Hippocampal formation (tissue), 2 donors: ENCODE measurements around the gene COL10A1.

Experiments
- DNase-seq, 2 donors: peaks; one replicate each; lab custom pipeline; 2025; lab: John Stamatoyannopoulos, UW

The COL10A1 gene

GRCh38 chr6:116126032-116126431 is at the start of gene COL10A1:
COL10A1 (minus strand) TSS chr6:116126132; CDS start chr6:116125492, 640 bp downstream.
- DNase-seq: no peak

- DNase-seq: no peak
Measured at GRCh38 chr6:116175344-116175743, 49.4 kb upstream of the COL10A1 start.

- no peak for DNase-seq
Measured at GRCh38 chr6:116173928-116174327, 48.0 kb upstream of the COL10A1 start.

GRCh38 chr6:116170358-116171057 is 44.6 kb upstream of the COL10A1 start:
- DNase-seq: no peak

- no peak for DNase-seq
Measured at GRCh38 chr6:116169880-116170279, 43.9 kb upstream of the COL10A1 start.

DNA sequence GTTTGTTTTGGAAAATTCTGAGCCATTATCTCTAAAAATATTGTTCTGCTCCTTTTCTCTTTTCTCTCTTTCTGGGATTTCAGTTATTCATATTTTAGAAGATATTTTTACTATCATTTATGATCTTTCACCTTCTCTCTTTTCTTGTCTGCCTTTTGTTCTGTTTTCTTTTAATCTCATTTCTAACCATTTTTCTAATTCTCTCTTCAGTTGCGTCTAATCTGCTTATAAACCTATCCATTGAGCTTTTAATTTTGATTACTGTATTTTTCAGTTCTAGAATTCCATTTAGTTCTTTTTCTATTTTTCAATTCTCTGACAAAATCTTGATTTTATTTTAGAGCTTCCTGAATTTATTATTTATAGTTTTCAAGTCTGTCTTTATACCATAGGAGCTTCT is 42.2 kb upstream of the COL10A1 start:
- DNase-seq: no peak

- no peak for DNase-seq
Measured at GRCh38 chr6:116166369-116166768, 40.4 kb upstream of the COL10A1 start.

- DNase-seq: no peak
Measured at GRCh38 chr6:116165596-116165995, 39.7 kb upstream of the COL10A1 start.

GRCh38 chr6:116159782-116160524 is 34.0 kb upstream of the COL10A1 start:
- no peak for DNase-seq

GRCh38 chr6:116158641-116159040 is 32.7 kb upstream of the COL10A1 start:
- DNase-seq: no peak

DNA sequence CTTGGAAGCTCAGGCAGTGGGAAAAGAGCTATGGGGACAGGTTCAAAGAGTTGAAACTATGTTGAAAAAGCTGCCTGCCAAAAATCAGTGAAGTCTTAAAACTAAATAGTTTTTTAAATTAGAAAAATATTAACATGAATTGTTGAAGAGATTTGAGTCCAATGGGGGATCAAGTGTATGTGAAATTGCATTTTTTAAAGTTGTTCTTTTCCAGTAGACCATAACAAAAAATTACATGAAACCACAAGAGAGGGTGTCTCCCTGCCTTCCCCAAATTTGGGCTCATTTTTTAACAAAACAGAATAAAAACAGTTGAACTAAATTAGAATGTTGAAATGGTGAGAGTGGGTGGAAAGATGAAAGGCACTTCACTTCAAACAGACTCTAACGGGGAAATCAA is 31.5 kb upstream of the COL10A1 start:
- no peak for DNase-seq

GRCh38 chr6:116156405-116157326 is 30.7 kb upstream of the COL10A1 start:
- DNase-seq: no peak

- no peak for DNase-seq
Measured at GRCh38 chr6:116154887-116155286, 29.0 kb upstream of the COL10A1 start.

DNA sequence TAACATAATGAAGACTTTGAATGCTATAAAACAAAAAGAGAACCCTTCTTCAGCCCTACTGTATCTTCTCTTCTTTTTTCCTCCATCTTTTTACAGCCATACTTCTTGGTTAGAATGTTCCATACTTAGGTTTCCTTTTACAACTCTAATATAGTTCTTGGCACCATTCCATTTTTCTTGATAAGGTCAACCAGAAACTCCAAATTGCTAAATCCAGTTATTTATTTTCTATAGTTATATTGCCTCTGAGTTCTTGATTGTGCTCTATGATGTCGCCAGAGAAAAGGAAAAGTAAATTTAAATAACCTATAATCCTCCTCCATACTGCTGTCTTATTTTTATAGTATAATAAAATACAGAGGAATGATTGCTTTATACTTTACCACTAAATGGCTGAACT is 26.7 kb upstream of the COL10A1 start:
- no peak for DNase-seq

GRCh38 chr6:116145803-116146675 is 20.1 kb upstream of the COL10A1 start:
- DNase-seq: no peak

DNA sequence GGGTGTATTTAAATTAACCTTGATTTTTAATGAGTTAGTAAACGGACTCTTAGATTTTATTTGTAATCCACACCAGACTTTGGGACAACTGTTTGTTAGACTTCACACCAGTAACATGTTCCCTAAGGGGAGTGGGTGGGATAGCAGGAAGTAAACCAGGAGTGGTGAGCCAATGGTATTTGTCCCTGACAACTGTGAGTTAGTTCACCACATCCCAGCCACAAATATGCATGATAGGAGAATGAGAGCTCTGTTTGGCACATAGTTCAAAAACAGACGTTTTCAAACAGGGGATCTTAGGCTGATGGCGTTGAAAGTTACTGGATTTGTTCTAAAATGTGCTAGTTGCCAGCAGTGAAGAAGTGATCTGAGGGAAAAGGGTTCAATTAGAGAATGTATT is 18.7 kb upstream of the COL10A1 start:
- no peak for DNase-seq

- DNase-seq: no peak
Measured at GRCh38 chr6:116139917-116140316, 14.0 kb upstream of the COL10A1 start.

DNA sequence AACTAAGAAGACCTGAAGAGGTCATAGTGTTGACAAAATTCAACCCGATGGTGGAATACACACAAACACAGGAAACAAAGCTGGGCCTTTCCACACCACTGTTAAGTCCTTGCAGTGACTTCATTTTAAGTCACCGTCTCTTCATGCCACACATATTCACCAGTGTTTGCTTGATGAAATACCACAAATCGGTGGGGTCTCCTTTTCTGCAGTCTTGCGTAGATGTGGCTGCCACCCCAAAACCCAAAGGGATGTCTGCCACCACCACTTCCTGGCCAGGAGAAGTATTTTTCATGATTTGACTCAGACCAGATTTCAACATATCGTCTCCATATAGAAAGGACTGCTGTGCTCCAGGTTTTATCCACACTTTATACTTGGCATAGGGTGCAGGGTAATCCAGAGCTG is 11.0 kb upstream of the COL10A1 start:
- no peak for DNase-seq

- DNase-seq: no peak
Measured at GRCh38 chr6:116136373-116136772, 10.4 kb upstream of the COL10A1 start.

- no peak for DNase-seq
Measured at GRCh38 chr6:116133453-116133852, 7.5 kb upstream of the COL10A1 start.

DNA sequence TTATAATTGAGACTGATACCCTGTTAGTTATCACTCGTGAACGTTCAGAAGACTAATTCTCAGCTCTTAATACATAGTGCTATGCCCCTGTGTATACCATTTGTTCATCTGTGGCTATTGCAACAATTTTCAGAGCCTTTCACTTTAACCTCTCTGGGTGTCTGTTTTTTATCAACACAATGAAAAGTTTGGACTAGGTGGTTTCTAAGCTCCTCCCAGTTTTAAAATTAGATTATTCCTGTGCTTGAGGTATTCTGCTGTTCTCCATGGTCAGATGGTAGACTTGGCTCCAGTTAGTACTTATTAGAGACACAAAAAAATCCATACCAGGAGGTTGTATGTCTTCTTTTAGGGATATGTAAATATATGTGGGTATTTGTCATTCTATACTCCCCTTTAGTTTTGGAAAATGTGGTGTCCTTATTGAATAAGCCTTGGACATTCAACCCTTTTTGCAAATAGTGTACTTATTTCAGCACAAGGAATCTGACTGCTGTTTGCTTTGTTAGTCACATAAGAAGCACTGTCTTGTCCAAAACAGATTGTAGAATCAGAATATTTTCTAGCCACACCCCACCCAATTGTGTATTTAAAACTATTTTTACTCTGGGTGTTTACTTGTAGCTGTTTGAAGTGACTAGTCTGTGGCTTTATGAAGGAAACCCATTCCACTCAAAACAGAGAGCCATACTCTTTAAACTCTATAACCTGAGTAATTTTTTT is 2.0 kb upstream of the COL10A1 start:
- DNase-seq: no peak
